SKM-1 (cell line): ENCODE data around the gene DDRGK1.
A peak's percentile ranks its signal among the peaks of the same experiment; 100 is the strongest.
"Not testable (repeated sequence)": the region's sequence is repeated elsewhere in the genome, so short reads cannot be mapped to it uniquely, and the experiment has no call there.

Experiments used
- DNase-seq: peaks from one replicate; lab custom pipeline; 2025; ENCODE audit not compliant: unreplicated experiment; lab: John Stamatoyannopoulos, UW

The DDRGK1 gene

DNA sequence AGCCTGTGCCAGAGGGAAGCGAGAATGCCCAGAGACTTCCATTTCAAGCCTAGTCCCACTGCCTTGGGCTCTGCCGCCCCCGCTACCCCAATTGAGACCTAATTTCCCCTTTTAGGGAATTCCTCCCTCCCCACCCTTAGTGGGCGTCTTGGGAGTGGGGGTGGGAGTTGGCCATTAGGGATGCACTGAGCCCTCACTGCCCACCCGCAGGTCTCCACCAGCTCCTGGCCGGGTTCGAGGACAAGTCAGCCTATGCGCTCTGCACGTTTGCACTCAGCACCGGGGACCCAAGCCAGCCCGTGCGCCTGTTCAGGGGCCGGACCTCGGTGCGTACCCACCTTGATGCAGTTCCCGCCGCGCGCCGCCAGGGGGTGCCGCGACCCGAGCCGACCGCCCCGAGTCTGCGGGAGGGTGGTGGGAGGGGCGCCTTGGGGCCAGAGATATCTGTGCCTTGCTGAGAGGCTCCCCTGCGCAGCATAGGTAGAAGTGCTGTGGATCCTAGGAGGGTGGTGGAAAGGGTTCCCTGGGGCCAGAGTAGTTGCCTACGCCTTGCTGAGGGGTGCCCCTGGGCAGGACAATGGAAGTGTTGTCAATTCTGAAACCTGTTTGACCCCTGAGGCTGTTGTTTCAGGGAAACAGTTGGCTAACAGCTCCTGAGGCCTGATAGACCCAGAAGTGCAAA lies 14.0 kb upstream of the DDRGK1 start:
- DNase-seq = no peak

DNA sequence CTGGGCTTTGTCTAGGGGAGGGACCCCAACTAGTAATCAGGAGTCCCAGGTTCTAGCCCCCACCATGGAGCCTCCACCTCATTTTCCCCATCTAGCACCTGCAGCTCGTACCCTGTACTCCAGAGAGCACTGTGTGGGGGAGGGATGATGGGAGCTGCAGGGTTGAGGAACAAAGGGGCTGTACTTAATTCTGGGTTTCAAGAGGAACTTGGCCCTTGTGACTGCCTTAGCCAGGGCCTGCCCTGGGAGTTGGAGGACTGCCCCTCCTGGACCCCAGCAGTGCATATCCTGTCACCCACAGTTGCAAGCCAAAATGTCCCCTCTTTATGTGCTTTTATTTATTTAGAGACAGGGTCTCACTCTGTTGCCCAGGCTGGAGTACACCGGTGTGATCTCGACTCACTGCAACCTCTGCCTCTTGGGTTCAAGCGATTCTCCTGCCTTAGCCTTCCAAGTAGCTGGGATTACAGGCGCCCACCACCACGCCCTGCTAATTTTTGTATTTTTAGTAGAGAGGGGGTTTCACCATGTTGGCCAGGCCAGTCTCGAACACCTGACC lies 11.0 kb upstream of the DDRGK1 start:
- DNase-seq = not testable (repeated sequence)

DNA sequence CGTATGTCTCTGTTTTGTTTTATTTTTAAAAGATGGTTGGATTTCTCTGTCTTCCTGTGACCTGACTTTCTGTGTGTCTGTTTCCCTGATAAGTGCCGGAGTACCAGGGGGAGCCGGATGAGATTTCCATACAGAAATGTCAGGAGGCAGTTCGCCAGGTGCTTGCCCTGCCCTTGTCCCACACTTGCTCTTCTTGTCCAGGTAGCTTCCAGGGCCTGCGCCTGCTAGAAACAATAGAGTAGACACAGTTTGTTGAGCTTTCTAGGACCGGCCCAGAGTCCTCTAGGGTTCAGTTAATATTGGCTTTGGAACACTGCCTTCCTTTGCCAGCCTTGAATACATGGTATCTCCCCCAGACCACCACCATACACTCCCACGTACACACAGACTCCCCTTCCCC lies 8.7 kb upstream of the DDRGK1 start:
- no peak for DNase-seq

DNA sequence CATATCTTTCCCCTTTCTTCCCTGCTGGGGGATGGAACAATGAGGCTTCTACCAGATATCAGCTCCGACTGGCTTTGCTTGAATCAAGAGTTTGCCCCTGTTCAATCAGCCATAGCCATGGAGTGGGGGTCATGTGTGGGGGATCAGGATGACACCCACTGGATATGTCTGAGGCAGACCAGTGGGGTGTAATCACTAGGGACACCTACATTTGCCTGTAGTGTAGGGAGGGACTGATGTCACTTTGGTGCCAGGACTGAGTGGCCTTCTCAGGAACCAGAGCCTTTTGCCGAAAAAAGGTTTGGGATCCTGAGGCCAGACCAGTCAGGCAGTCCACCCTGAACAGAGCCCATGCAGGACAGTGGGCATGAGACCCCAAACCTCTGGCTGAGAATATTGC lies 5.9 kb upstream of the DDRGK1 start:
- no peak for DNase-seq

DNA sequence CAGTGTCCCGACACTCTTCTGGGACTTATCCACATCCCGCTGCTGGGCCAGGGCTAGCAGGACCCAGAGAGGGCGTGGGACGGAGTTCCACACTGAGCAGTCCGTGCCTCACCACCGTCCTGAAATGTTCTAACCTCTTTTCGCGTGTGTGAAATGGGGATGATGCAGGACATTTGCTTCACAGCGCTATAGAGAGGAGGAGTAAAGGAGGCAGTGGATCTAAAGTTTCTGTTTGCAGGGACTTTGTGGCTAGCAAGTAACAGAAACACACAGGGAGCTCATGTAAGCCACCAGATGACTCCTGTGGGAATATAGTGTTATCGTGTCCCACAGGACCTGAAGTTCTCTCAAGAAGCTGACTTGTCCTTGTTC lies 5.5 kb upstream of the DDRGK1 start:
- DNase-seq = no peak

DNA sequence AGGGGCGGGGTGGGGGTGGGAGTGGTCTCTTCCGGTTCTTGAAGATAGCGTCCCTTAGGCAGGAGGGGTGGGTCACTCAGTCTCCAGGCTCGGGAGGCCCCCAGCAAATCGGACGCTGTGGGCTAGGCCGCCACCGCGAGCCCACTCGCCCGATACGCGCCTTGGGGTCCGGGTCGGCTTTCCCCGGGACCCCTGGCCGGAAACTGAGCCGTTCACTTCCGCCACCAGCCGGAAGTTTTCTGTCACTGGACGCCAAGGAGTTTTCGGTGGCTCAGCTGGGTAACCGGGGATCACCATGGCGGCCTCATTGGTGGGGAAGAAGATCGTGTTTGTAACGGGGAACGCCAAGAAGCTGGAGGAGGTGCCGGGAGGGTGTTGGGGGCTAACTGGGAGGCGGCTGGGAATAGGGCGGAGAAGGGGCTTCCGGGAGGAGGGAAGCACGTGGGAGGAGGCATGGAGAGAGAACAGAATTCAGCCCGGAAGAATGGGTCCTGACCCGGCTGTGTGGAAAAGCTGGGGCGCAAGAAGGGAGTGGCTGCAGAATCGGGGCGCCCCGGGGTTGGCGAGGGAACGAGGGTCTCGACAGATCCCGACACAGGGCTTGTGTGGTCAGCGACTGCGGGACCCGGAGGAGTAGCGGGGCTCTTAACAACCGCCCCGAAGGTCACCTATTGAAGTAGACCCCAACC lies 4.9 kb upstream of the DDRGK1 start, which contains the start of gene ITPA:
TSS of gene ITPA (plus strand) at position 242 of the 689 bp plus-strand sequence. CDS start at position 296, 54 bp downstream.
- peak; percentile 6 for DNase-seq

DNA sequence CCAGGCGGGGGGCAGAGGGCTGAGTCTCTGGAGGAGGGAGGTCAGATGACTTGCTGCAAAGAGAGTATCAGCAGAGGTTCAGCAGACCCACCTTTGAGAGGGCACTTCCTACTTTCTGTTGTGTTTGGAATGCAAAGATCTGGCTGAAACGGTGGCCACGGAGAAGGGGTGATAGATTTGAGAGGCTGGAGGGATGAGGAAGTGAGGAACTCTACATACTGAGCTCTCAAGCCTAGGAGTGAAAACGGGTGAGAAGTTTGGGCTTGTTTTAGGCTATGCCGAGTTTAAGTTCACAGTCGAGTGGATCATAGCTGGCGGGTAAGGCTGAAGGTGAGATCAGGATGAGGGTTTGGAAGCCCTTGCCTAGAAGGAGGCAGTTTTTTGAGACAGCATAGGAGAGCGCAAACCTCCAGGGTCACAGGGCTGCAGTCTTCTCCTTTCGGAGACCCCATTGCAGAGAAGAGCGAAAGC lies 4.3 kb upstream of the DDRGK1 start:
- no peak for DNase-seq

DNA sequence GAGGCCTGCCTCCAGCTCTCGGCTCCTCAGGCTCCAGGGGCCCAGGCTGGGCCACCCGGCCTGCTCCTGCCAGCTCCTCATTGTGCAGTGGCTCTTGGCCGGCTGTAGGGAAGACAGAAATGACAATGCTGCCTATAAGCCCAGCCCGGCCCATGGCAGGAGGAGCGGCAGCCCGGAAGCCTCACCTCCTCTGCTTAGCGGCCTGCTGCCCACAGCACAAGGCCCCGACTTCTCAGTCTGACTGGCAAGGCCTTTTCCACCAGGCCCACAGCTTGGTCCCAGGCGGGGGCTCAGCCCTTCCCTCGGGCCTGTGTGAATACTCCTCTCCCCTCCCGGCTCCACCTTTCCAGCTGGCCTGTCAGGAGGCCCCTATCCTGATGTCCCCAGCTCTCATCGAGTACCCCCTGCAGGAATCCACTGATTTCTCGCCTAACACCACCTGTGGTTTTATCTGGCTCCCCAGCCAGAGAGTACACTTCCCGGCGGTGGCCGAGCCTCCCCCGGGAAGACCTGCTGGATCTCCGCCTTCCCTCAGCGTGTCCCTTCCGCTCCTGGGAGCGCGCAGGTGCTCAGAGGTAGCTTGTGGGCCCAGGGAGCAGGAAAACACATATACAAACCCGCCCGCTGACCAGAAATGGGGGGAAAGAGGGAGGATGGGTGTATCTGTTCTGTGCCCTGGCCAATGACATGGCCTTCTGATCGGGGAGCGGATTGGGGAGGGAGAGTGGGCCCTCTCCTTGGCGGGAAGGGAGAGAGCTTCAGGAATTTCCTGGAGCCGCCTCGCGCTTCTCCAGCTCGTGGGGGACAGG lies 963 bp downstream of the DDRGK1 start:
- no peak for DNase-seq

DNA sequence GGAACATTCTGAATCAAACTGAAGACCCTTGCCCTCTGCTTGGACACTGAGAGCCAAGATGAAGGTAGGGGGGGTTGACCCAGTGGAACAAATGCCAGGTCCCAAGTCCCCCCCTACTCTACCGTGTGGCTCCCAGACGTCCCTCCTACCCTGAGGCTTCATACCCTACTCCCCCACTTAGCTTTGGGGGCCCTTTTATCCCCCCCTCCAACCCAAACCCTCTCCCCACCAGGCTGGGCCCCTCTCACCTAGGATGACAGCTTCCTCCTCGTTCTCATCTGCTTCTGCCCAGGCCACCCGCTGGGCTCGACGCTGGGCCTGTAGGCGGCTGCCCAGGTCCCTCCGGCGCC lies 1.5 kb downstream of the DDRGK1 start:
- DNase-seq = no peak

DNA sequence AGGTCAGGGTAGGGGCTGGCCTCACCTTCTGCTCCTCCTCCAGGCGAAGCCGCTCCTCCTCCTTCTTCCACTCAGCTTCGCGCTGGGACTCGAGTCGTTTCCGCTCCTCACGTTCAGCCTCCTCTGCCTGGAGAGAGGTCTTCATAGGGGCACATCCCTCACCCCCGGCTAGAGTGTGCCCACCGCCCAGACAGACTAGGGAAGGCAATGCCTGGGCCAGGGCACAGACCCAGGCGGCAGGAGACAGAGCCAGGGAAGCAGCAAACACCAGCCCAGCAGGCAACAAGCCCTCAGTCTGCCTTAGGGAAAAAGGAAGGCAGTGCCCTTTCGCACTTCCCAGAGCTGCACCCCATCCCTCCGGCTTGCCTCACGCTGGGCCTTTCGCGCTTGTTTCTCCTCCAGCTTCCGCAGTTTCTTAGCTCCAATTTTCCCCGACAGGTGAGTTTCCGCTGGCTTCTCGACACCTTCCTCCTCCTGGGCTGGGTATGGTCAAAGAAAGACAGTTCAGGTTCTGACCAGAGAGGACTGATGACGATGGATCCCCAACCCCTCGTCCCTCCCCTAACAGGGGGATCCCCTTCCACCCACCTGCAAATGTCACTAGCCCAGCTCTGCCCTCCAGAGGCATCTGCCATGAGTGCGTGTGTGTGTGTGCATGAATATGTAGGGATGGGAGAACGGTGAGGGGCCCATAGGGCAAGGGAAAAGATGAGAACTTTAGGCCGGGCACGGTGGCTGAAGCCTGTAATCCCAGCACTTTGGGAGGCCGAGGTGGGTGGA lies 4.3 kb downstream of the DDRGK1 start:
- DNase-seq = no peak

DNA sequence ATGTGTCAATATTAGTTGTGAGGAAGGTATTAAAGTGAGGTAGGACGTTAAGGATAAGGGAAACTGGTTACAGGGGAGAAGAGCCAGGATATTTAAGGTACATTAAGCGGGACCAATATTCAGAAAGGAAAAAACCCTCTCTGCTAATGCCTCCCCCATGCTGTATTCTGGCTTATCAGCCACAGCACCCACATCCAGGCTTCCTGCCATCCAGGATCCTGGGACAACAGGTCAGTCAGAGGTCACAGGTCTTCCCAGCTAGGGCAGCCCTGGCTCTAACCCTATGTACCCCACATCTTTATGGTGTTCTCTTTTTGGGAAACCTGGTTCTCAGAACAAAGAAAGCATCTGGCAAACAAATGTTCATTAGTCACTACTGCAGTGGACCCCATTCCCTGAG lies 5.3 kb downstream of the DDRGK1 start:
- DNase-seq = no peak

DNA sequence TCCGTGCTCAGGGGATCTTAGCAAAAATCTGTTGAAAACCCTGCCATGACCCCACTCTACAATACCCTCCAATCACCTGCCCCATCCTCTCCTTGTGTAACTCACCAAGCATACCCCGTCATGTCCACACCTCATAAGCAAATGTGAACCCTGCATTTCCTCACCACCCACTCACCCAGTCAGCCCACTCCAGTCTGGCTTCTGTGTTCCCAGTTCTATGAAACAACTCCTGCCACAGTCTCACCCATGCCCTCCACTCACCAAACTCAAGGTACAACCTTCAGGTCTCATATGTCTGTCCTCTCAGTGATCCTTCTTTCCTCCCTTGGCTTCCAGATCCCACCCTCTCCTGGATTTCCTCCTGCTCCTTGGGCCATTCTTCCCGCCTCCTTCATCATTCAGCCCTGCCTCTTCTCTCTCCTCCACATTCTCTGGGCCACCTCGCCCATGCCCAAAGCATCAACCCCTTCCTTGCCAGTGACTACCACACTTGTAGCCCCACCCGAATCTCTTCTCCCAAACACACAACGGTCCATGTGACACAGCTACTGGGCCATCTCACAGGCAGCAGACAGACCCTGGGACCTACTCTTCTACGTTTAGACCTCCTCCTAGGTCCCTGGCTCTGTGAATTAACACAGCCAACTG lies 8.8 kb downstream of the DDRGK1 start:
- DNase-seq = no peak

DNA sequence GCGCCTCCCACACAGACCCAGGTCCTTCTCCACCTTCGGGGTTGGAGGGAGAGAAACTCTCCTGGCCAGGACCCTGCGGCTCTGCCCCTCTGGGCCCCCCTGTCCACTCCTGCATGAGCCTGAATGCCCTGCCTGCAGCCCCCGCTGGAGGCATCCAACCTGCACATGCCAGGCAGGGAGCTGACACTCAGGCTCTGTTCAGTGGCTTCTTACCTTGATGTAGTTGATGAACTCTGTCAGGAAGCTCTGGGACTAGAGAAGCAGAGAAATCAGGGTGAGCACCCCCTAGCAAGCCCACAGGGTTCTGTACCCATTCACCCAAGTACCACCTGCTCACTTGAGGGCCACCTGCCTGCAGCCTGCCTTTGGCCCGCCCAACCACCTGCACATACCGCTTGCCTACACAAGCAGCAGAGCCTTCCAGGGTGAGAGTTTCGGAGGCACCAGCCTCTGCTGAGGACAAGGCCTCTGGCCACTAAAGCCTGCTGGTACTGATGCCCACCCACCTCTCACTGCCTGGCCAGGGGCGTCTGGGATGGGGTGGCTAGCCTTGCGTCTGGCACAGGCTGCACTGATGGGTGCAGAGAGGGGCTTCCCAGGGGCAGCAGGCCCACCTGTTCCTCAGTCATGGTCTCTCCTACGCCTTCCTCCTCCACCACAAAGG lies 9.7 kb downstream of the DDRGK1 start:
- no peak for DNase-seq

DNA sequence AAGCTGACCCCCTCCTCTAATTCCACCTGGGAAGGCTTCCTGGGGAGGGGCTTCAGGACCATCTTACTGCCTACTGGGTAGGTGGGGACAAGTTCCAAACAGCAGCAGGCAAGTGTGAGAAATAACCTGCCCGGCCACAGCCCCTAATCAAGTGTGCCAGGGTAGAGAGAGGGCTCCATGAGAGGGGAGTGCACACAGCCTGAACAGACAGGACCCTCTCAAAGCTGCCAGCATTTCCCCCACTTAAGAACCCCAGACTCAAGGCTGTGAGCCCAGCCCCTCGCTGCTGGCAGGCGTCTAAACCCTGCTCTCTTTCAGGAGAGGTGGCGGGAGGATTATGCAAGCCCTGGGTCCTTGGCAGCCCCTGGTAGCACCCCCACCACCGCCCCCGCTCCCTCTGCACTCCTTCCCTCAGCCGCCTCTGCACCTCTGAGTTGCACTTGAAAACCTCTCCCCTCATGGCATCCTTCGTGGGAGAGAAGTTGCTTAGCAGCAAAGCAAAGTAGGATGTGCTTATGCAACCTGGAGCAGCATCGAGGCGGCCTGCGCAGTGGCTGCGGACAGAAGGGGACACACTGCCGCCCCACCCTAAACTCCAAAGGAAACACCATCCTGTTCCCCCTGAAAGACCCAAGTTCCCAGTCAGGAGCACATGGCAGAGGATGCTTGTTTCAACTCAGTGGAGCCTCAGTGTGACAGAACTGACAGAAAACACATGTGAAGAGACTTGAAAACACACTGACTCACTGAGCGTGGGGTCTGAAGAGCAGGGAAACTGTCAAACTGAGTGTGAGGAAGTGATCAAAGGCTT lies 10.5 kb downstream of the DDRGK1 start:
- DNase-seq = no peak

DNA sequence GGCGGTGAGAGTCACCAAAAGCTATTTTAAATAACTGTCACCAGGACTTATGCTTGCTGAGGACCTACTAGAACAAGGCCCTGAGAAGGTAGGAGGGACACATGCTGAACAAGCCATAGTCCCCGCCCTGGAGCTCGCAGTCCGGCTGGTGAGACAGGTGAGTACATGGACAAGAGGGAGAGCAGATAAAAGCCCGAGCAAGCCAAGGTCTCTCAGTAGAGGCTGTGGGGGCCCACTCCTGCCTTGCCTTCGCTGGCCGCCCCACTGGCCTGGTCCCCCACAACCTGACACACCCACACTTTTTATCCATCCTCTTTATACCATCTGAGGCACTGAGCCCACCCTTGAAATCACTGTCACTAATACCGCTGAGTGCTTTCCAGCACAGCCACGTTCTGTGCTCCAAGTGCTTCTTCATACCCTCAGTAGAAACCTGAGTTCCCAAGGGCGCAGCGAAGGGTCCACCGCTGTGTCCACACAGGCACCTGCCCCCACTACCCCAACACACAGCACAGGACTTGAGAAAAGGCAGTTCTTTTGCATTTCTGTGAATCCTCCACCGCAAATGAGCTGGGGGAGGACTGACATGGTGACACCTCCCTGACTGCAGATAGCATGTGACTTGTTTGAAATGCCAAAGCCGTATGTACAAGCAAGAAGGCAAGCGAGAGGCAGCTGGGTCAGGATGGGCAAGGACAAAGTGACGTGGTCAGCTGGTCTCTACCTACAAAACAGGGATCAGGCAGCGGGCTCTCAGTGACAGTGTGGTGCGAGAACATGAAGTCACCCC lies 12.1 kb downstream of the DDRGK1 start:
- no peak for DNase-seq

DNA sequence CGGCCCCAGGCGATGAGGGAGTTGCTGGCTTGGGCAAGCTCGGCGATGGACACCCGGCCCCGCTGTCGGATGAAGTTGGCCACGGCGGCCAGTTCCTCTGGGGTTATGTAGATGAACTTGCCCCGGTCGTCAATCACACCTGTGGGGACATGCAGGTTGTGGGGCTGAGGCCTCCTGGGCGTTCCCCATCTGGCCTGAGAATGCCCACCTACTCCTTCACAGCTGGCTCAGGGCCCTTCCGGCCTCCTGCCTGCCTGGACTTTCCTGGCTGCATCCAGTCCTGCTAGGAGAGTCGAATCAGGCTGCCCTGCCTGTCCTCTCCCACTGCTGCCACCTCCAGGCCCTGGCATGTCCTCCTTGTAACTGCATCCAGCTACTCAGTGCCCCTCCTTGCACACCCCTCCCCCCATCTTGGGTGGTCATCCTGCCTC lies 13.8 kb downstream of the DDRGK1 start:
- DNase-seq = no peak

DNA sequence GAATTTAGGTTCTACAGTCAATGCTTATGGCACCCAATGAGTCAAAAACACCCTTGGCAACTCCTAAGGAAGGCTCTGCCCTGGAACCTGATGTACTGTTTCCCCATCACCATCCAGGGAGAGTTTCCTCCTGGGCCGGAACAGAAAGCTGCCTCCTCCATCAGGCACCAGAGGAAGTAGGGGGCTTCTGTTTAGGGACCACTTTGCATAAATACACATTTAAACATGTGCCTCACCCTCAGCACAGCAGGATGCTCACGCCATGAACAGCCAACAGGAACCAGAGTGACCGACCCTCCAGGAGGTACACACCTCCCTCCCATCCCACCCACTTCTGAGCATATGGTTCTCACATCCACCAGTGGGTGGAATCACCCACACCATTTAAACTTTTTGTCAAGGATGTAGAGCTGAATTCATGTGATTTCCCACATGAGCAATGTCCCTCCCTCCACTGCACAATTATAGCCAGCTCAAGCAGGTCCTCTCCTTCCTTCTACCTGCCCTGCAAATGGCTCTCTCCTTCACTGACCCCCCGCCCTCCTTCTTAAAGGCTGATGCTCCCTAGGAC lies 14.8 kb downstream of the DDRGK1 start:
- DNase-seq = no peak
